ENCODE results near the gene PRPF6.

The PRPF6 gene

DNA sequence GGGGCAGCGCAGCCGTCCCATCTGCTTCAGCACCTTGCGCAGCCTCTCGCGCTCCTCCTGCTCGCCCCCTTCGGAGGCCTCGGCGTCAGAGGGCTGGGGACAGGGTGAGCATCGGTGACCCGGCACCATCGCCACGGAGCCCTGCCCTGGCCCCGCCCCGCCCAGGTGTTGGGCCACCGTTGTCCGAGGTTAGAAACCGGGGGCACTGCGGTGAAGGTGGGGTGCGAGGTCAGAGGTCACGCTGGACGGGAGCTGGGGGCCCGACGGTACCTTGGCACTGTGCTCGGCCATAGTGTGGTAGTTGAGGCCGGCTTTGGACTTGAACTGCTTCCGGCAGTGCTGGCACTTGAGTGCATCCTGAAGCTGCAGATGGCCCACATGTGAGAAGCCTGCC is 17.6 kb upstream of the PRPF6 start:
- Histone ChIP-seq H3K9me3 (ENCODE audit: control insufficient read depth, low read length) (no peaks in the 10 kb centered on the region), H3K27ac (ENCODE audit: low read depth, low read length, severe bottlenecking) (no peak overlapping the region), H3K4me3 (ENCODE audit: extremely low read depth, insufficient read depth, low read length, poor library complexity, severe bottlenecking) (no peak overlapping the region), H3K36me3 (ENCODE audit: control insufficient read depth, insufficient read depth, low read length) (peaks cover 63% of the 10 kb centered on the region), H3K4me1 (ENCODE audit: control insufficient read depth, insufficient read depth, low read length, poor library complexity, severe bottlenecking) (no peaks in the 10 kb centered on the region)
- 93 to 99% methylated on average over 13 to 27 of the region's 27 CpGs for WGBS, 2 experiments (ENCODE audit: insufficient coverage in 2 of 2)

DNA sequence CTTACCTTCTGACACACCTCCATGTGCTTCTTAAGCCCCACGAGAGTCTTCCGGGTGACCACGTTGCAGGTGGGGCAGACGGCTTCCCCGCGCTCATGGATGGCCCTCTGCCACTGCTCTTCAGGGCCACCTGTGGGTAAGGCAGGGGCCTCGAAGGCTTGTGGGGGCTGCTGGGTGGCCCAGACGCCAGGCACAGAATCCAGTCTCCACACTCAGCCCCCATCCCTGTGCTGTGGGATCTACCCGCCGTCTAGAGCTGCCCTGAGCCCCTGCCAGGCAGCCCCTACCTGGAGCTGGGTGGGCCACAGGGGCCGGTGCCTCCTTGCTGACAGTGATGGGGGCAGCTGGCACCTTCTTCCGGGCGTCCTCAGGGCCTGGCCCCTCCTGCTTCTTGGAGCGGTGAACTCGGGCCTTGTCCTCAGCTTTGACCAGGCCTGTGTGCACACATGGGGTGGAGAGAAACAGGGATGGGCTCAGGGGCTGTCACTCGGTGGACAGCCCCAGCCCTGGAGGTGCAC is 17.1 kb upstream of the PRPF6 start:
- H3K4me1 ChIP-seq (ENCODE audit: control insufficient read depth, insufficient read depth, low read length, poor library complexity, severe bottlenecking) = peaks cover 2% of the 10 kb centered on the region
- 93 to 94% methylated on average over 12 to 14 of the region's 16 CpGs for WGBS, 2 experiments (ENCODE audit: insufficient coverage in 2 of 2)
- no peak overlapping the region for H3K4me3 ChIP-seq (ENCODE audit: extremely low read depth, insufficient read depth, low read length, poor library complexity, severe bottlenecking)
- no peaks in the 10 kb centered on the region for H3K9me3 ChIP-seq (ENCODE audit: control insufficient read depth, low read length)
- H3K36me3 ChIP-seq (ENCODE audit: control insufficient read depth, insufficient read depth, low read length) = peaks cover 62% of the 10 kb centered on the region
- H3K27ac ChIP-seq (ENCODE audit: low read depth, low read length, severe bottlenecking) = no peak overlapping the region

DNA sequence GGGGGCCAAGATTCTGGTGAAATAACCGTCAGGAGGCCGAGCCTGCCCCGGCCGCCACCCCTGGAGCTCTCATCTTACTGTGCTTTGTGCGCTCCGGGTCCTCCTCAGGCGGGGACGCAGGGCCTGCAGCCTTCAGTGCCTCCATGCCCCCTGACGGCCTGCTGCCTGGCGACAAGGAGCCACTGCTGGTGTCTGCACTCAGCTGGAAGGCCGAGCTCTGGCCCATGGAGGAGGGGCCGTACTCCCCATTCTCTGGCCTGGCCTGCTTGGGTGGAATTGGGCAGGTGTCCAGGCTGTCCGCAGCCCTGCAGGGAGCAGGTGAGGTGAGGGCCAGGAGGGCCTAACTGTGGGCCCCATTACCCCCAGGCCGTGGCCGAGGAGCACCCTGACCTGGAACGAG is 16.5 kb upstream of the PRPF6 start:
- Histone ChIP-seq H3K9me3 (ENCODE audit: control insufficient read depth, low read length) (no peaks in the 10 kb centered on the region), H3K36me3 (ENCODE audit: control insufficient read depth, insufficient read depth, low read length) (peaks cover 59% of the 10 kb centered on the region), H3K4me1 (ENCODE audit: control insufficient read depth, insufficient read depth, low read length, poor library complexity, severe bottlenecking) (peaks cover 4% of the 10 kb centered on the region), H3K4me3 (ENCODE audit: extremely low read depth, insufficient read depth, low read length, poor library complexity, severe bottlenecking) (no peak overlapping the region), H3K27ac (ENCODE audit: low read depth, low read length, severe bottlenecking) (no peak overlapping the region)
- WGBS, 2 experiments (ENCODE audit: insufficient coverage in 2 of 2) = 96 to 97% methylated on average over 10 to 13 of the region's 16 CpGs

DNA sequence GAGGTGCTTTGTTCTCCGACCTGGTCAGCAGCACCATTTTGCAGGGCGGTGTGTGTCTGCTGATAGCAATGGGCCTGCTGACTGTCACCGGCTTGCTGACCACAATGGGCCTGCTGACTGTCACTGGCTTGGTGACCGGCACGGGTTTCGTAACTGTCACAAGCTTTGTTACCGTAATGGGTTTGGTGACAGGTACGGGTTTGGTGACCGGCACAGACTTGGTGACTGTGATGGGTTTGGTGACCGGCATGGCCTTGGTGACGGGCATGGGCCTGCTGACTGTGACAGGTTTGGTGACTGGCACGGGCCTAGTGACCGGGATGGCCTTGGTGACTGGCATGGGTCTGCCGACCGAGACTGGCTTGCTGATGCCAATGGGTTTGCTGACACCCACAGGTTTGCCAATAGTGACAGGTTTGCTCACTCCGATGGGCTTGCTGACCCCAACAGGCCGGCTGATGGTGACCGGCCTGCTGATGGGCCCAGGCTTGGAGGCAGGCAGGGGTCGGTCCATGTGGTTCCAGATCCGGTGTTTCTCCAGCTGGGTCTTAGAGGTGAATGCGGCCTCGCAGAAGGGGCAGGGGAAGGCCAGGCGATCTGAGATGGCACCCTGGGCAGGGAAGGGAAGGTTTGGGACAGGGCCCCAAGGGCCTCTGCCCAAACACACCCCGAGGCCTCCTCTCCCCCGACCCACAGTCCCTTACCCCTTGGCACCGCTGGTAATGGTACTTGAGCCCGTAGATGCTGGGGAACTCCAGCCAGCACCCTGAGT is 14.6 kb upstream of the PRPF6 start:
- Histone ChIP-seq H3K27ac (ENCODE audit: low read depth, low read length, severe bottlenecking) (no peak overlapping the region), H3K9me3 (ENCODE audit: control insufficient read depth, low read length) (no peaks in the 10 kb centered on the region), H3K4me3 (ENCODE audit: extremely low read depth, insufficient read depth, low read length, poor library complexity, severe bottlenecking) (no peak overlapping the region), H3K4me1 (ENCODE audit: control insufficient read depth, insufficient read depth, low read length, poor library complexity, severe bottlenecking) (peaks cover 4% of the 10 kb centered on the region), H3K36me3 (ENCODE audit: control insufficient read depth, insufficient read depth, low read length) (peaks cover 53% of the 10 kb centered on the region)
- WGBS, 2 experiments (ENCODE audit: insufficient coverage in 2 of 2) = 93 to 98% methylated on average over 21 to 22 of the region's 27 CpGs

DNA sequence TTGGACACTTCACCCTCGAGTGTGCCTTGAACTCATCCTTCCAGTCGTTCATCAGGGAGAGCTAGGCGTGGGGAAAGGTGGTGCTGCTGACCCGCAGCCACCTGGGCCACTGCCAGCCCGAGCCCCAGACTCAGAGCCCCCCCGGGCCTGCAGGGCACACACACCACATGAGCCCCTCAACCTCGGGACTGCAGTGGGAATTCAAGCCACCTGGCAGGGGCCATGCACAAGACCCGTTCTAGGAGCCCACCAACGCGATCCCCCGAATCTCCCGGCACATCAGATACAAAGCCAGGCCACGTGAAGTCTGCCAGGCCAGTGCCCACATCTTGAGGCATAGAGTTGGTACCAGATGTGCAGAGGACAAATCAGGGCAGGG is 14.0 kb upstream of the PRPF6 start:
- no peak overlapping the region for H3K27ac ChIP-seq (ENCODE audit: low read depth, low read length, severe bottlenecking)
- H3K4me1 ChIP-seq (ENCODE audit: control insufficient read depth, insufficient read depth, low read length, poor library complexity, severe bottlenecking) = peaks cover 4% of the 10 kb centered on the region
- 94% methylated on average over 7 to 12 of the region's 13 CpGs for WGBS, 2 experiments (ENCODE audit: insufficient coverage in 2 of 2)
- H3K9me3 ChIP-seq (ENCODE audit: control insufficient read depth, low read length) = no peaks in the 10 kb centered on the region
- H3K4me3 ChIP-seq (ENCODE audit: extremely low read depth, insufficient read depth, low read length, poor library complexity, severe bottlenecking) = no peak overlapping the region
- H3K36me3 ChIP-seq (ENCODE audit: control insufficient read depth, insufficient read depth, low read length) = peaks cover 49% of the 10 kb centered on the region

DNA sequence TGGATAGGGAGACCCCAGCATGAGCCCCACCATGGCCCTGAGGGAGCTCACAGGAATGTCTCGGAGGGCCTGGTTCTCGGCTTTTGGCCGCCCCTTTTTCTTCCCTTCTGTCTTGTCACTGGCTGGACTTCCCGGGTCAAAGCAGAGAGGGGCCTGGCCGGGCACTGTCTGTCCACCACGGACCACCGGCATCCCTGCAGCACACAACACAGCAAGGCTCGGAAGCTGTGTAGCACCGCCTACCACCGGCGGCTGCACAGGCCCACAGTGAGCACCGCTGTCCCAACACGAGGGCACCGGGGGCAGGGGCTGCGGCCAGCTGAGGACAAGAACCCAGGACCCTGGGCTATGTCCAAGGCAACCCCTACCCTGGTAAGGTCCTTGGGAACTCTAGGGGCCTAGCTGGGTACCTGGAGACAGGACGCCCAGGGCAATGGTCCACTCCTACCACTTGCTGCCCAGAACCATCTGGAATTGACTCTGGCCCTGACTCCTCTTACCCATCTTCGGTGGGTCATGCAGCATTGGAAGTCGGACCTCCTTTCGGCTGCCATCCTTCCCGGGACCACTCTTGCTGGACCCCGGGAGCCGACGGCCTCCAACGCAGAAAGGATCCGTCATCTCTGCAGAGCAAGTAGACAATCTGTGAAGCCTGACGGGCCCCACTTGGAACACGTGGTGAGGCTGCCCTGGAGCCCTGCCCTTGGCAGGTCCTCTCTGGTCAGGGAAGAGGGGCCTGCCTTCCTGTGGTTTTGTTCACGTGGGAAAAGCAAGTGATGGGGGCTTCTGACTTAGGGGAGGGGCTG is 13.4 kb upstream of the PRPF6 start:
- H3K27ac ChIP-seq (ENCODE audit: low read depth, low read length, severe bottlenecking) = no peak overlapping the region
- no peaks in the 10 kb centered on the region for H3K9me3 ChIP-seq (ENCODE audit: control insufficient read depth, low read length)
- H3K36me3 ChIP-seq (ENCODE audit: control insufficient read depth, insufficient read depth, low read length) = peaks cover 43% of the 10 kb centered on the region
- 92 to 94% methylated on average over 25 to 26 of the region's 28 CpGs for WGBS, 2 experiments (ENCODE audit: insufficient coverage in 2 of 2)
- peaks cover 4% of the 10 kb centered on the region for H3K4me1 ChIP-seq (ENCODE audit: control insufficient read depth, insufficient read depth, low read length, poor library complexity, severe bottlenecking)
- no peak overlapping the region for H3K4me3 ChIP-seq (ENCODE audit: extremely low read depth, insufficient read depth, low read length, poor library complexity, severe bottlenecking)

DNA sequence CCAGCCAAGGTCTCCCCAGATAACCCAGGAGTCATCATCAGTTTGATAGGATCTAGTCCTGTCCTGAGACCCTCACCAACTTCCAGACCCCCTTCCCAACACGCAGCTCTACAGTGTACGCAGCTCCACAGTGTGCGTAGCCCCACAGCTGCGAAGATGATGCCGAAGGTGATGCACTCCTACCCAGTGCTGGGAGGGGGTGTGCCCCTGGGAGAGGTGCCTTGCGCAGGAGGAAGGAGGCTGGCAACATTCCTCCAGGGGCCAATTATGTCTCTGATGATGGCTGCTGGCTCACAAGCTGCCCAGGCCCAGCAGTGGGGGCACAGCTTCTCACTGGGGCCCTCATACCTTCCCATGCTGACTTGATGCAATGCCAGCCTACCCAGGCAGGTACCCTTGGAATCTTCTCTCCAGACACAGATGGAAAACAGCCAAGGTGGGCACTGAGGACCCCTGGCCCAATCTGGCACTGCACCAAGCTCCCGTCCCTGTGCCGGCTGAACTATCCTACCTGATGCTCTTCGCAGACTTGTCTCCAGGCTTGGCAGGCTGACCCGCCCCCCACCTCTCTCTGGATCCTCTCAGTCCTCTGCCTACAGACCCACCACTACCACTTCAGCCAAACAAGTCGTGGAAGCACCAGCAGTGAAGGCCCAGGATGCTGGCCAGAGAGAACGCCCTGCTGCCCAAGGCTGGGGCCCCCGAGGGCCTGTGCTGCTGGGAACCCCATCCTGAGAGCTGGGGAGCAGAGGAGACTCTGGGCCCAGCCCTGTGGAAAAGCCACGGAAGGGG is 12.6 kb upstream of the PRPF6 start:
- Histone ChIP-seq H3K4me1 (ENCODE audit: control insufficient read depth, insufficient read depth, low read length, poor library complexity, severe bottlenecking) (peaks cover 4% of the 10 kb centered on the region), H3K4me3 (ENCODE audit: extremely low read depth, insufficient read depth, low read length, poor library complexity, severe bottlenecking) (peak overlapping the region; percentile 45), H3K36me3 (ENCODE audit: control insufficient read depth, insufficient read depth, low read length) (peaks cover 37% of the 10 kb centered on the region), H3K27ac (ENCODE audit: low read depth, low read length, severe bottlenecking) (no peak overlapping the region), H3K9me3 (ENCODE audit: control insufficient read depth, low read length) (no peaks in the 10 kb centered on the region)
- 84 to 96% methylated on average over 12 to 13 of the region's 14 CpGs for WGBS, 2 experiments (ENCODE audit: insufficient coverage in 2 of 2)

DNA sequence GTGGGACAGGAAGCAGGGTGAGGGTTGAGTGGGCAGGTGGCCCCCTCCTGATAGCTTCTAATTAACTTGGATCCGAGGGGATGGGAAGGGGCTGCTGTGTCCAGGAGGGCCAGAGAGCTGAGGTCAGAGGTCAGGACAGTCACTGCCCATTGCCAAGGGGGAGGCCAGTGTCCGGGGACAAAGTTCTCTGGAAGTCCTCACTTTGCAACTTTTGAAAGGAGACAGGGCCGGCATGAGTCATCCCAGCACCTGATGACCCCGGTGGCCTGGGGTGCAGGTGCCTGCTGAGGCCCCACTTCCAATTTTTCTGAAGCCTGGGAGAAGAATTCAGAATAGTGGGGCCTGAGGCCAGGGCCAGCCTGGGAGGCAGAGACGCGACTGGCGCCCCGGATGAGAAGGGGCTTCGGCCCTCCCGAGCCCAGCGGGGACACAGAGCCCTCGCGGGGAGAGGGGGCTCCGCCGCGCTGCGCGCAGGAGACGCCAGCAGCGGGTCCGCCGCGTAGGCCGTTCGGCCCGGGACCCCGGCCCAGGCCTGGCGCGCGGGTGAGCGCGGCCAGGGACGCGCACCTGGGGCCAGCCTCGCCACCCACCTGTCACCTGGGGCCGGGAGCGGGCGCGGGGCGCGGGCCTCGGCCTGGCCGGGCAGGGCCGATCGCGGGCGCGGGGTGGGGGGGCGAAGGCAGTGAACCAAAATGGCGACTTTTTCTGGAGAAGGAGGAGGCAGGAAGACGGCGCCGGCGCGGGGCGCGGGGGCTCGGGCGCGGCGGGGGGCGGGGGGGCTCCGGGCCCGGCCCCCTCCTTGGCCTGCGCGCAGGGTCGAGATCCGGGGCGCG is 11.8 kb upstream of the PRPF6 start:
- Histone ChIP-seq H3K4me1 (ENCODE audit: control insufficient read depth, insufficient read depth, low read length, poor library complexity, severe bottlenecking) (peaks cover 4% of the 10 kb centered on the region), H3K27ac (ENCODE audit: low read depth, low read length, severe bottlenecking) (no peak overlapping the region), H3K4me3 (ENCODE audit: extremely low read depth, insufficient read depth, low read length, poor library complexity, severe bottlenecking) (peak overlapping the region; percentile 45), H3K36me3 (ENCODE audit: control insufficient read depth, insufficient read depth, low read length) (peaks cover 28% of the 10 kb centered on the region), H3K9me3 (ENCODE audit: control insufficient read depth, low read length) (no peaks in the 10 kb centered on the region)
- WGBS, 2 experiments (ENCODE audit: insufficient coverage in 2 of 2) = 3 to 4% methylated on average over 37 to 42 of the region's 70 CpGs

DNA sequence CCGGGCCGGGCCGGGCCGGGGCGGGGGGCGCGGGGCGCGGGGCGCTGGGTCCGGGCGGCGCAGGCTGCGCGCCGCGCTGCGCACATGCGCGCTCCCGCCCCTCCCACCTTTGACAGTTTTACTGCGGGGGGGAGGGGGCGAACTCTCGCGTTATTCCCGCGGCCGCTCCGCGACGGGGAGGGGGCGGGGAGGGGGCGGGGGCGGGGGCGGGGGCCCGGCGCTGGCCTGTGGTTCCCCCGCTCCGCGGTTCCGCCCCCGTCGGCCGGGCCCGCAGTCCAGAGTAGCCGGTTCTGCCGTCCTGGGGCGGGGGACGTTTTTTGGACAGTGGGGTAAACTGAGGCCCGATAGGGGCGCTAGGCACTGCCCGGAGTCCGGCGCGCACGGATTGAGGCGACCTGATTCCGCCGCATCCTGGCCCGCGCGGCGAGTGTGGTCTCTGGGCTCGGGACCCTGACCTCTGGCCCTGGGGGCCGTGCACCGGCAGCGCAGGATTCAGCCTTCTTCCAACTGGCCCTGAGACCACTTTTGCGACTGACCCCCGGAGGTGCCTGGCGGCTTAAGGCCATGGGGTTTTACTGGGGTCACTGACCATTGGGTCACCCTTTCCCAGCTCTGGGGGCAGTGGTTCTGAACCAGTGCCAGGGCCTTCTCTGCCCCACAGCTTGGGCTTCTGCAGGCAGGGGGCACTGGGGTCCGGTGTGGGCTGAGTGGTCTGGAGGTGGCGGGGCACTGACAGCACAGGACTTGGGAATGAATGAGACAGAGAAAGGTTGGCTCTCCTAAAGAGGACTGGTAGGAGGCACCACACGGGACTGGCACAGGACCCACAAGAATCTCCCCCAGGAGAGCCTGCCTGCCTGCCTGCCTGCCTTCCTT is 10.9 kb upstream of the PRPF6 start, which contains the start of gene ZNF512B:
TSS of gene ZNF512B (minus strand) at position 93 of the 876 bp plus-strand sequence. CDS start 1,980 bp downstream, outside the sequence.
- Histone ChIP-seq H3K4me1 (ENCODE audit: control insufficient read depth, insufficient read depth, low read length, poor library complexity, severe bottlenecking) (peaks cover 4% of the 10 kb centered on the region), H3K36me3 (ENCODE audit: control insufficient read depth, insufficient read depth, low read length) (peaks cover 24% of the 10 kb centered on the region), H3K4me3 (ENCODE audit: extremely low read depth, insufficient read depth, low read length, poor library complexity, severe bottlenecking) (peak within 1 kb of the TSS; percentile 48), H3K27ac (ENCODE audit: low read depth, low read length, severe bottlenecking) (no peak within 1 kb of the TSS), H3K9me3 (ENCODE audit: control insufficient read depth, low read length) (no peaks in the 10 kb centered on the region)
- WGBS, 2 experiments (ENCODE audit: insufficient coverage in 2 of 2) = 5 to 7% methylated on average over 36 to 37 of the region's 73 CpGs

Measured in mesodermal cell (in vitro differentiated cells).